Activated T-helper 2 cell treated with anti-CD3 and anti-CD28 coated beads, Interferon-gamma antibody, Interleukin-2, Interleukin-4, amounts not matched to agents 10 μg/mL and 5 μg/mL and 100 μg/mL, durations not matched to agents 14 hours and 24 hours and 36 hours (primary cell): ENCODE measurements around the gene LCLAT1. TPM values are rescaled to one million over a fixed set of nuclear protein-coding genes. Genes with fewer than 3 reads are reported as not detected.

ENCODE experiments used
- DNase-seq: peaks from one replicate; pipeline ENCODE4 v3.0.0; 2021; ENCODE audit warnings: low spot score
- H3K27ac Mint-ChIP-seq: one replicate; pipeline ENCODE4 v1.8.0; 2021; ENCODE audit warnings: mixed read lengths
- H3K27me3 Mint-ChIP-seq: one replicate; pipeline ENCODE4 v1.8.0; 2021; ENCODE audit warnings: low read depth, mixed read lengths
- H3K36me3 Mint-ChIP-seq: one replicate; pipeline ENCODE4 v1.8.0; 2021; ENCODE audit warnings: low read depth, mixed read lengths
- H3K4me1 Mint-ChIP-seq: one replicate; pipeline ENCODE4 v1.8.0; 2021; ENCODE audit warnings: low read depth, mixed read lengths
- H3K4me3 Mint-ChIP-seq: one replicate; pipeline ENCODE4 v1.8.0; 2021; ENCODE audit warnings: low read depth, mild to moderate bottlenecking, moderate library complexity, mixed read lengths
- H3K9me3 Mint-ChIP-seq: one replicate; pipeline ENCODE4 v1.8.0; 2021; ENCODE audit warnings: mixed read lengths
- intact Hi-C: fragments of 100-400 bp; cut with micrococcal nuclease; formaldehyde crosslinking; loops from one replicate; pipeline ENCODE4 v1.15.1; 2023
- total RNA-seq: library from RNA; stranded (reverse); gene quantifications from 2 replicates; pipeline ENCODE4 v1.2.3, GENCODE V29; 2022

Gene LCLAT1
- total RNA-seq, 1 donor from 2014 or later: 24.6 TPM

DNA sequence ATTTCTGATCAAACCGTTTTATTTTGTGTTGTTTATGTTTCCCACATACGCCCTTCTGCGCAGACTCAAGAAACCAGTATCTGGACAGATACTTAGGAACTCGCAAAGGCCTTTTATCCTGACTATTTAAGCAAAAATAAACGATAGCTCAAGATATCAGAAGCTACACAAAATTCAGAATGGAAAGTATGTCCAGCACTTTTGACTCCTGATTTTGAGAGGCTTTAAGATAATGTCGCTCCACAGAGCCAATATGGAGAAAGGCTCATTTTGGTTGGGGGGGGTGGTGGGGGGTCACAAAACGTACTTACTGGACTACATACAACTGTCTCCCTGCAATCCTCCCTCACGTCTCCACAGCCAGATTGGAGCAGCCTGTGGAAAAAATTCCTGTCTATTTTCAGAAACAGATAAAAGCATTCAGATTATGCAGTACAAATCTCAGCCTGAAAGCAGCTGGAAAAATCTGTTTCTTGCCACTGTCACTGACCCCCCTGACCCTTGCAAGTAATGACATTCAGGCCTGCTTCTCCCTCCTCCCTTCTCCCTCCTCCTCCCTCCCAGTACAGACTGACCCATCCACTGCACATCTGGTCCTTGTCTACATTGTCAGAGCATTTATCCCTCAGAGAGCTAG is 34.9 kb upstream of the LCLAT1 start:
- no peaks in the 10 kb centered on the region for H3K27me3 Mint-ChIP-seq
- no peaks in the 10 kb centered on the region for H3K36me3 Mint-ChIP-seq
- intact Hi-C loops: loop anchor here (5.0 kb wide), 1 partner anchor 40 kb away; no protein-coding TSS in a partner anchor
- no peaks in the 10 kb centered on the region for H3K9me3 Mint-ChIP-seq
- H3K27ac Mint-ChIP-seq: no peak overlapping the region
- peaks cover 25% of the 10 kb centered on the region for H3K4me1 Mint-ChIP-seq
- H3K4me3 Mint-ChIP-seq: no peak overlapping the region
- no peak for DNase-seq

DNA sequence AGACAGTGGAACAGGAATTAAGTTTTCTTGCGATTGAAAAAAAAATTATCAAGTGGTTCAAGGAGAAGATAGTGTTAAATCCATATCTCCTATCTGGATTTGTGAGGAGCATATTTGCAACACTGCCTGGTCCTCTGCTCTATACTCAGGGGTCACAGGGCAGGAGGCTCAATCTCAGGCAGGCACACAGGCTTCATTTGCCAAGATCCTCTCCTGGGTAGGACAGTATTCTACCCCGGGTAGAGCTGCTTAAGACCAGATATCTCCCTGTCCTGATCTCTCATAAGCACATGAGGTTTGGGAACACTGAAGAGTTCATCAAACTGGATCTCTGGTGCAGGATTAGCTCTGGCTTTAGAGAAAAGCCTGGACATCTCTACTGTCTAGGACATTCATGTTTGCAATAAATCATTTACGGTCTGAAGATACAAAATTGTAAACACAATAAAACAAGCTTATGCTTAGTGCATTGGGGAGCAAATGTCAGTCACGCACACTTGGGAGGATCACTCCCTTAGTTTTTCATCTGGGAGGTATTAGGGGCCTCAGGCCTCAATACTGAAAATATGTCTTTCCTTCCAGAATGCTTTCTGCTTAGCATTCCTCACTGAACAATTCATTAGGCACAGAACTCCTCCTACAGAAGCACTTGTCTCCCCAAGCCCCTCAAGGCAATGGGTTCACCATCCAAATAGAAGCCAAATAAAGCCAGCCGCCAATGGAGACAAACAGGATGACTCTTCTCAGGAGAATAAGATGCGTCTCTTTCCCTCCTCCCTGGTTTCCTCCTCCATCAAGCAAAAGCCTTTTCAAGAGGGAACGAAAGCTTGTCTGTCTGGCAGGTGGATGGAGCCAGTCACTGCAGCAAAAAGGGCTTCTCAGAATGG is 34.1 kb upstream of the LCLAT1 start:
- H3K36me3 Mint-ChIP-seq: no peaks in the 10 kb centered on the region
- no peaks in the 10 kb centered on the region for H3K27me3 Mint-ChIP-seq
- H3K4me1 Mint-ChIP-seq: peaks cover 23% of the 10 kb centered on the region
- no peak overlapping the region for H3K4me3 Mint-ChIP-seq
- no peaks in the 10 kb centered on the region for H3K9me3 Mint-ChIP-seq
- H3K27ac Mint-ChIP-seq: no peak overlapping the region
- intact Hi-C loops: loop anchor here (5.0 kb wide), 1 partner anchor 41 kb away; no protein-coding TSS in a partner anchor
- DNase-seq: no peak

DNA sequence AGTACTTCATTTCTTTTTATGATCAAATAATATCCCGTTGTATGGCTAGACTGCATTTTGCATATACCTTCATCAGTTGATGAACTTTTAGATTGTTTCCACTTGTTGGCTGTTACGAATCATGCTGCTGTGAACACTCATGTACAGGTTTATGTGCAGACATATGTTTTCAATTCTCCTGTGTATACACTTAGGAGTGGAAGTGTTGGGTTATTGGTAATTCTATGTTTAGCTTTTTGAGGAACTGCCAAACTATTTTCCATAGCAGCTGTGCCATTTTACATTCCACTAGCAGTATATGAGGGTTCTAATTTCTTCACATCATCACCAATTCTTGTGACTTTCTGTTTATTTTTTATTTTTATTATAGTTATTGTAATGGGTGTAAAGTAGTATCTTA is 32.1 kb upstream of the LCLAT1 start:
- no peaks in the 10 kb centered on the region for H3K36me3 Mint-ChIP-seq
- no peak overlapping the region for H3K27ac Mint-ChIP-seq
- H3K9me3 Mint-ChIP-seq: no peaks in the 10 kb centered on the region
- DNase-seq: no peak
- peaks cover 11% of the 10 kb centered on the region for H3K4me1 Mint-ChIP-seq
- H3K4me3 Mint-ChIP-seq: no peak overlapping the region
- intact Hi-C loops: loop anchor here (5.0 kb wide), 1 partner anchor 43 kb away; no protein-coding TSS in a partner anchor
- no peaks in the 10 kb centered on the region for H3K27me3 Mint-ChIP-seq

DNA sequence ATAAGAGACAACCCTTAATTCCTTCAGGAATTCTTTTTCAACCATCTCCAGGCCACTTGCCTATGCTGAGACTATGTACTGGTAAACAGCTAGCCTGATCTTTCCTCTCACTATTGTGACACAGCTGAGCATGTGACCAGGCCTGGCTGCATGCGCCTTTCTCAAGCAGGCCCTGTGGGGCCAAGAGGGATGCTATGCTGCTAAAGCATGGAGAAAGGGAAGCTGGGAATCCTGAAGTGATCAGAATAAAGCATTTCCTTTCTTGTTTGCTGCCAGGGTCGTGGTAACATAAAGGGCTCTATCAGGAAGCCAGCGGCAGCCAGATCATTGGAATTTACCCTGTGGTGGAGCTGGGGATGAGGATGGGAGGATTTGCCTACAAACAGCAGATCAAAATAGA is 29.8 kb upstream of the LCLAT1 start:
- Mint-ChIP-seq H3K4me1 (peaks cover 19% of the 10 kb centered on the region), H3K9me3 (no peaks in the 10 kb centered on the region), H3K27me3 (no peaks in the 10 kb centered on the region), H3K36me3 (no peaks in the 10 kb centered on the region), H3K4me3 (no peak overlapping the region), H3K27ac (no peak overlapping the region)
- no peak for DNase-seq
- intact Hi-C loops: no loop called here

DNA sequence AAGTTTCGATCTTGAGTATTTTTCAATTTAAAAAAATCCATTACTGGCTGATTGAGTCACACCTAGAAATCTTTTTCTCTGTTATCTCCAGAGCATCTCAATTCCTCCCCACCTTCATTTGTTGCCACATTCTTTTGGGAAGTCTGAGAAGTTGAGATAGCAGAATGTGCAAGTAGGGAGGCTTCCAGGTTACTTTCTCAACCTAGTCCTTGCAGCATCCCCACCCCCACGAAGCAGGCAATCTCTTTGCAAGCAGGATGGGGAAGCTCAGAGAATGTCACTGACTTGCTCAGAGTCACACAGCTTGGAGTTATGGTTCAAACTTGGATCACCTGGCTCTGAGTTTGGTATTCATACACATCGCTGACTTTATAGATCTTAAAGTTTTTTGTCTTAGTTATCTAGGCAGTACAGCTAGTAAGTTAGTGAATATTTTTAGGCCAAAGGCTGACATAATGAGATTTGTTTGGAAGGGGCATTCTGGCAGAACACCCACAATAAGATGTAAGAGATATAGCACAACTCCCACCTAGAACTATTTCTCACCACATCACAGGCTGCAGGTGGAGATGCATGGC is 25.9 kb upstream of the LCLAT1 start:
- no peaks in the 10 kb centered on the region for H3K9me3 Mint-ChIP-seq
- H3K36me3 Mint-ChIP-seq: no peaks in the 10 kb centered on the region
- intact Hi-C loops: loop anchor here (10.0 kb wide), 1 partner anchor 276 kb away; the partner anchor contains the start of gene YPEL5
- H3K27ac Mint-ChIP-seq: peak overlapping the region; percentile 86
- no peaks in the 10 kb centered on the region for H3K27me3 Mint-ChIP-seq
- DNase-seq: no peak
- peak overlapping the region; percentile 57 for H3K4me3 Mint-ChIP-seq
- H3K4me1 Mint-ChIP-seq: peaks cover 24% of the 10 kb centered on the region

DNA sequence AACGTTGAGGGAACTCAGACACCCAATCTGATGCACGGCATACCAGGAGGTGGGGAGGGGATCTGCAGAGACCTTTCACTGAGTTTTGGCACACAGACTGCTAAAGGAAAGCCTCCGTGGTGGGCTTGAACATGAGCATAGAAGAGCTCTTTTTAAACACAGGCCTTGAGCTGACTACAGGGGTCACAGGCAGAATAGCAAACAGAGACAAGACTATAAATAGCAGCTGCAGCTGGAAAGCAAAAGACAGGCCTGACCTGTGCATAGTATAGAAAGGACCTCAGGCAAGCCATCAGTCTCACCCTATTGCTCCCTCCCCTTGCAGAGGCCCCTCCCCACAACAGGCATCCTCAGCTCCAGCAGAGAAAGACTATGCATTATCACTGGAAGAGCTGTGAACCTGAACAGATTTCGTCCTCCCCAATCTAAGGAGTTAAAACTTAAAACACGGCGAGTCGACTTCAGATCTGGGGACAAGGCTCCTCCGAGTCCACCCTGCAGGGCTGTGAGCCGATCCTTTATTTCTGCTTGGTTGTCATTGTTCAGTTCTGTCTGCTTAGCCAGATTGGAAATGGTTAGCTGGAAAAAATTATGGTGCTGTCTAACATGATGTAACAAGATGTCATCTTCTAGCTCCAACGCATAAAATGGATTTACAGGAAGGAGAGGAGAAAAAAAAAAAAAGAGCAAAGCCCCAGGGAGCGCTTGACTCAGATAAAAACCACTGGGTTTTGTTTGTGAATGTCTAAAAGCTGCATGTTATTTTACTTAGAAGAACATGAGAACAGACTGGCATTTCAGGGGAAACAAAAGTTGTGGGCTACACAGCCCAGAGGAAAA is 25.2 kb upstream of the LCLAT1 start:
- no peaks in the 10 kb centered on the region for H3K27me3 Mint-ChIP-seq
- no peaks in the 10 kb centered on the region for H3K36me3 Mint-ChIP-seq
- H3K27ac Mint-ChIP-seq: peak overlapping the region; percentile 86
- H3K9me3 Mint-ChIP-seq: no peaks in the 10 kb centered on the region
- peaks cover 29% of the 10 kb centered on the region for H3K4me1 Mint-ChIP-seq
- DNase-seq: no peak
- intact Hi-C loops: loop anchor here (1.0 to 10.0 kb wide), 8 partner anchors 12 to 277 kb away; partner anchors contain the start of genes LCLAT1 and YPEL5
- peak overlapping the region; percentile 63 for H3K4me3 Mint-ChIP-seq

DNA sequence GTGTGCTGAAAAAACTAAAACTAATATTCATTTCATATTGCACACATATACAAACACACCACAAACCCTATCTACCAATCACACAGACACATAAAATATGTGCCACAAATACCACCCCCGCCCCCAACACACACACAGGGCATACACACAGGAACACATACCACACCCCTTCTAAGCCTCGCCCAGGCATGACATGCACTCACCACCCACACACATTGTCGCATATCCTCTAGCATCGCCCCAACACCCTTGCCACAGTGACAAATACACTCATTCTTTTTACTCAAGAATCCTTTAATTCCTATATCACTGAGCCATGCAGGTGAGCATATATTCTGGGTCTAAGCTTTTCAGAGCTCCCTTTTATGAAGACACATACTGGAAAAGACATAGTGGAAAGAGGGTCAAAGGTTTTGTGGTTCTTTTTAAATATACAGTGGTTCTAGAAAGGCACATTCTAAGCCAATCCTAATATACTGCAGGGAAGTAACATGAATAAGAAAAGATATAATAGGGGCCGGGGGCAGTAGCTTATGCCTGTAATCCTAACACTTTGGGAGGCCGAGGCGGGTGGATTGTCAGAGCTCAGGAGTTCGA is 24.5 kb upstream of the LCLAT1 start:
- intact Hi-C loops: loop anchor here (1.0 to 10.0 kb wide), 8 partner anchors 12 to 278 kb away; partner anchors contain the start of genes LCLAT1 and YPEL5
- Mint-ChIP-seq H3K4me3 (peak overlapping the region; percentile 63), H3K27me3 (no peaks in the 10 kb centered on the region), H3K9me3 (no peaks in the 10 kb centered on the region), H3K4me1 (peaks cover 29% of the 10 kb centered on the region), H3K27ac (peak overlapping the region; percentile 86), H3K36me3 (no peaks in the 10 kb centered on the region)
- peak; percentile 66 for DNase-seq

DNA sequence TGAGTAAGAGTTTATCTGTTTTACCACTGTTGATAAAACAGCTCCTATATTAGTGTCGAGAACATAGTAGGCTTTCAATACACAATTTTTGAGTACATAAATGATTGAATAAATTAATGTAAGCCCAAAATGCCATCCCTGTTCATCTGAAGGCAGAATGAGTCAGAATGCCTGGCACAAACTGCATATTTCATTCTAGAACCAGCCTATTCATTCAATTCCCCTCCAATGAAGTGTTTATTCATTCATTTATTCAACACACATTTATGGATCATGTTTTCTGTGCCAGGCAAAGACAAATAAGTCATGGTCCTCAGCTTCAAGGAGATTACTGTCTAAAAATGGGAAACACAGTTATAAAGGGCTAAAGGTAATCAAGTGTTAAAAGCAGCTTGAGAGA is 22.8 kb upstream of the LCLAT1 start:
- Mint-ChIP-seq H3K9me3 (no peaks in the 10 kb centered on the region), H3K27ac (no peak overlapping the region), H3K4me1 (peaks cover 41% of the 10 kb centered on the region), H3K36me3 (no peaks in the 10 kb centered on the region), H3K4me3 (no peak overlapping the region), H3K27me3 (no peaks in the 10 kb centered on the region)
- intact Hi-C loops: loop anchor here (10.0 kb wide), 1 partner anchor 279 kb away; the partner anchor contains the start of gene YPEL5
- no peak for DNase-seq

DNA sequence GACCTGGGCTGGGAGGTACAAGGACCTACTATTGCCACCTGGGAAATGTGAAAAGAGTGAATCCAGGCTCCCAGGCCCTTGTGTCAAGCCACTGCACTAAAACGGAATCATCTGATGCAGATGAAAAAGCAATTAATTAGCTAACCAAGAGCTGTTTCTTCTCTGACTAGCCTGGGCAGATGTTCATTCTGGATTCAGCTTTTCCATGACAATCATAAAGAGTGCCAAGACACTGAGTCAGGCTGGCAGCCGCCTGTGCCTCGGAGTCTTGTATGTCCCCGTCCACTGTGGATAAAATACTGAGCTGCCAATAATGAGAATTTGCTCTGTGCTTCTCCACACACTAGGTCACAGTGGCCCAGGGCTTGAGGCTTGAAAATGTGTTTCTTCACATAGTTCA is 21.7 kb upstream of the LCLAT1 start:
- Mint-ChIP-seq H3K4me3 (no peak overlapping the region), H3K9me3 (no peaks in the 10 kb centered on the region), H3K36me3 (no peaks in the 10 kb centered on the region), H3K27ac (no peak overlapping the region), H3K27me3 (no peaks in the 10 kb centered on the region), H3K4me1 (peaks cover 41% of the 10 kb centered on the region)
- intact Hi-C loops: loop anchor here (10.0 kb wide), 1 partner anchor 281 kb away; the partner anchor contains the start of gene YPEL5
- DNase-seq: no peak

DNA sequence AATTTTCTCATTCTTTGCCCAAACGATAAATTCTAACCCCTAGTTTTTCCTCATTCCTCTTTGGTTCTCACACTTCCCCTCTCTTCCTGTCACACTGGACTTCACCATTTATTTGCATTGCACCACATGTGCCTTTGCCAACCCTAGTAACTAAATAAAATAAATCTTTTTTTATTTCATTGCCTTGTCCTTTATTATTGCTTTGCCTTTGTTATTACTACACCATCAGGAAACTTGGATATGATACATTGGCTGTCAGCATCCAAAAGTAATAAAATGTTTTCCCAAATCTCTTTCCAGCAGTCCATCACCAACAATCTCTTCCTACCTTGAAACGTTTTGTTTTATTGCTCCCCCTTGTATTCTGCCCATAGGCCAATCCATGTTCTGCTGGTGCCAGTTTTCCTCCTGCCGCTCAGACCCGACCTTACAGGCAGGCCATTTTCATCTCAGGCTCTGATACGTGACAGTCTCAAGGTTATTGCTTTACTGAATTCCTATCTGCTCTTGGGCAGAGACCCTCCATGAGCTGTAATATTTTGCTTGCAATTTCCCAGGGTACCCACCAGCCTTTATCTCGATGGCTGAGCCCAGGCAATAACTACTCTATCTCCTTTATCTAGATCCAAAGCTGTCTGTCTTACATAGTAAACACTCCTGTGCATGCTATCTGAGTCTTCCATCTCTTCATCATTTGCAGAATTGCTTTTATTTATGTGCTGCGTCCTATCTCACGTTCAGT is 19.3 kb upstream of the LCLAT1 start:
- no peaks in the 10 kb centered on the region for H3K36me3 Mint-ChIP-seq
- no peaks in the 10 kb centered on the region for H3K9me3 Mint-ChIP-seq
- no peak for DNase-seq
- H3K4me3 Mint-ChIP-seq: no peak overlapping the region
- peak overlapping the region; percentile 31 for H3K27ac Mint-ChIP-seq
- H3K27me3 Mint-ChIP-seq: no peaks in the 10 kb centered on the region
- peaks cover 18% of the 10 kb centered on the region for H3K4me1 Mint-ChIP-seq
- intact Hi-C loops: loop anchor here (10.0 kb wide), 1 partner anchor 283 kb away; the partner anchor contains the start of gene YPEL5

DNA sequence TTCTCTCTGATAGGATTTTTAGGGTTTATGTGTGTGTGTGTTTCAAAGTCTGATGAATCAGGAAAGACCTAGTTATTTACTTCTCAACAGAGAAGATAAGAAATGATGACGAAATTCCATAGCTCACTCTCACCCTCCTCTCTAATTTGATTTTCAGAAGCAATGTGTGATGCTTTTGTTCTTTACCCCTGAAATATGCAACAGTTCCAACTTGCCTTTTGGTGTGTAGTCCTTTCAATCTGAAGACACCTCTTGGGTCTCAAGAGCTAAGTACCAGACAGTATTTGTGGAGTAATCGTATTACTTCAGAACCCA is 18.7 kb upstream of the LCLAT1 start:
- H3K4me1 Mint-ChIP-seq: peaks cover 18% of the 10 kb centered on the region
- intact Hi-C loops: loop anchor here (10.0 kb wide), 1 partner anchor 284 kb away; the partner anchor contains the start of gene YPEL5
- no peaks in the 10 kb centered on the region for H3K9me3 Mint-ChIP-seq
- no peak for DNase-seq
- no peak overlapping the region for H3K4me3 Mint-ChIP-seq
- no peaks in the 10 kb centered on the region for H3K27me3 Mint-ChIP-seq
- peak overlapping the region; percentile 31 for H3K27ac Mint-ChIP-seq
- no peaks in the 10 kb centered on the region for H3K36me3 Mint-ChIP-seq
